GM19351 (cell line): ENCODE data around the gene PDE3A.

ENCODE experiments used
- ATAC-seq: cut with Tn5 transposase; IDR thresholded peaks from one replicate; pipeline ENCODE4 v1.9.1; 2021; ENCODE audit warnings: mild to moderate bottlenecking, moderate library complexity; ENCODE audit not compliant: unreplicated experiment

Gene PDE3A

DNA sequence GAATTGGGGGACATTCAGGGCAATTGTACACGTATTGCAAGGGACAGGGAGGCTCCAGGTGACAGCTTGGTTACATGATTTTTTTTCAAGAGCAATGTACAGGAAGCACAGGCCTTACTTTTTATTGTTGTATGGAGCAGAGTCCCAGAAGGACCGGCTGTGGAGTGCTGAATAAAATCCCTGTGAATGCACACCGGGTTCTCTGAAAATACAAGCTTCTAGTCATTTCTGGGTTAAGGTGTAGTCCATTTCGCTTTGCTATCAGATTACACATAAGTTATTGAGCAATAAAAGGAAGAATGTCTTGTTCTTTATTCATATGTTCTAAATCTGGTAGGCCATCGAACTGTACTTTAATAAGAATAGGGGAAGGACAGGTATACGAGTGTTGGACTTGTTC lies 52.2 kb downstream of the PDE3A start:
- no peak for ATAC-seq

- no peak for ATAC-seq
Measured at GRCh38 chr12:20421421-20421820, 53.1 kb downstream of the PDE3A start.

GRCh38 chr12:20423557-20423956 lies 55.2 kb downstream of the PDE3A start:
- no peak for ATAC-seq

- ATAC-seq = no peak
Measured at GRCh38 chr12:20424841-20425240, 56.5 kb downstream of the PDE3A start.

DNA sequence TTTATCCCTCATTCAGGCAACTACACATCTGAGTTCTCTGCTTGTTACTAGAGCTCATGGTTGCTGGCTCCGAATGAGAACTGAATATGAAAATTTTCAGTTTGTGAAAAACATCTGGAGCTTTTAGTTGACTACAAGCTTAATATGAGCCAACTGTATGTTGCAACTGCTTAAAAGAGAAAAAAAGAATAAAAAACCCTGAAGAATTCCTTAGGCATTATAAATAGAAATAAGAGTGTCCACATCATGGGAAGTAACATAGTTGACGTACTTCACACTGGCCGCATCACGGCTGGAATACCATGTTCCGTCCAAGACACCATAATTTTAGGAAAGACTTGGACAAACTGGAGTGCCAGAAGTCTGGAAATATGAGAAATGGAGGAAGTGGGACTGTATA lies 57.9 kb downstream of the PDE3A start:
- ATAC-seq = no peak

GRCh38 chr12:20426957-20427356 lies 58.6 kb downstream of the PDE3A start:
- no peak for ATAC-seq

DNA sequence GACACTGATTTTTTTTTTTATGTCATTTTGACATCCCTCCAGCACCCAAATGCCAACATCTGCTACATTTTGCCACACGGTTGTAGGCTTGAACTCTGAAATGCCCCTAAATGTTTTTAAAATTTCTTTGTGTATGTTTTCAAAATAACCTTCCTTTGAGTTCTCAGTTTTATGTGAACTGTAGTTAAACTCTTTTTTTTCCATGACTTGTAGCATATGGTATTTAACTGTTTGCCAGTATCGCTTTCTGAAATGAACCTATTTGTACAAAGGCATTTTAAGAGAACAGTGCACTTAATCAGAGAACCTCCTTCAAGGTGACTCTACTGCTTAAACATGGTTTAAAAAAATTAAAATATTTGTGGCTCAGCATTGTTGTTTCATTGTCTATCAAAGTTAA lies 61.5 kb downstream of the PDE3A start:
- no peak for ATAC-seq

GRCh38 chr12:20432290-20432689 lies 64.0 kb downstream of the PDE3A start:
- ATAC-seq = no peak

DNA sequence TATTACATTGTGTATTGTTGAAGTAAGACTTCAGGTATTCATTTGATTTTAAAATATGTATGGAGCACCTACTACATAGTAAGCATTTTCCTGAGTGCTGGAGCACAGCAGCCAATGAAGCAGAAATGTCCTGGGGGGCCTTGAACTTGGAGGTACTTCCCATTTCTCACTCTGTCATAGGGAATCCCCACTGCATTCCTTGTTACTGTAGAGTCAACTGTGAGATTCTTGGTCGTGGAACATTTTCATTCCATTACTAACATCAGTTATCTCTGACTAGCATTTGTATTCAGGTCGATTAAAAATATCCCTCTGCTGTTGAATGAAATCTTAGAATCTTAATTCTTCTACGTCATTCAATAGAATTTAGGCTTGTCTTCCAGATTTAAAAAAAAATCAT lies 66.7 kb downstream of the PDE3A start:
- no peak for ATAC-seq

GRCh38 chr12:20436316-20436715 lies 68.0 kb downstream of the PDE3A start:
- ATAC-seq = no peak

GRCh38 chr12:20438299-20438779 lies 70.0 kb downstream of the PDE3A start:
- ATAC-seq = no peak

- no peak for ATAC-seq
Measured at GRCh38 chr12:20439626-20440025, 71.3 kb downstream of the PDE3A start.

DNA sequence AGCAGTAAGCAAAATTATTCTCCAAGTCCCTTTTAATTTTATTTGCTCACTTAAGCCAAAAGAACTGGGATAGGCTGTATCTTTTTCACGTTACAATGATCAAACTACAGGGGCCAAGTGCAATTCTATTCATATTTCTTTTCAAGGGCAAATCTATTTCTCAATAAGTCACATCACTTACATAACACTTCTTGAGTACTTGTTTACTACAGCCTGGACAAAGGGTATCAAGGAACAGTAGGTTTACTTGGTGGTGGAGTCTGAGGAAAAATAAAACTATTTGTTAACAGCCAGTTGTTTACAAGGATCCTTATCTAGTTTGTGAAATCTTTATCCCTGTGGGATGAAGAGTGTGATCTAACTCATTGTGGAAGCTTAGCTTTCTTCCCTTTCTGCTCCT lies 72.1 kb downstream of the PDE3A start:
- ATAC-seq = no peak

- no peak for ATAC-seq
Measured at GRCh38 chr12:20442322-20442721, 74.0 kb downstream of the PDE3A start.

DNA sequence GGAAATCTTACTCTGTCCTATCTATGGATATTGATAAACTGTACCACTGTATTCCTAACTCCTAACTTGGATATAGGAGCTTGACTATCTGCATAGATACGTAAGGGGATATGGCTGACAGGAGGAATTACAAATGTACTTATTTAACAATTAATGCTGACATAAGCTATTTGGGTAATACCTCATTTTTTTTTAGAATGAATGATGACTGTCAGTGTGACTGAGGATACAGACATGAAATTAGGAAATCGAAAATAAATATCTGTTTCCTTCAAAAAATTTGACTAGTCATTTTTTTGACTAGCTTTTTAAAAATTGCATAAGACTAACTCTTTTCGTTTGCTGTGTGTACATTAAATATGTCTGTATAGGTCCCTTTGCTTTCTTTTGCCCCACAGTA lies 74.9 kb downstream of the PDE3A start:
- ATAC-seq = no peak

DNA sequence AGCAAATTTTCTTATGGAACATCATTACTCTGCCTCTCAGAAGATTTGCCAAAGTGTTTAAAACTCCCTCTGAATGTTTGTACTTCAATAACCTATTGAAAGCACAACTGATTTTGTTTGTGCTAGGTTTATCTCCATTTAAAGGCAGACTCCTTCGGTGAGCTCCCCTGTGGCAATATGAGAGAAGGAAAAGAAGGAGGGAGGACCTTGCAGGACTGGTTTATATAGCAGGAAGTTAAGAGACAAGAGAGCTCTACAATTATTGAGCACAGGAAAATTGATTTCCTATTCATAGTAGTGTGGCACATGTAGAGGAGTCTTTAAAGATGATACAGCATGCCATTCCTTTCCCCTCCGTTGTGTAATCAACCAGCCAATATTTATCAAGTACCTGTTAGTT lies 75.5 kb downstream of the PDE3A start:
- no peak for ATAC-seq

DNA sequence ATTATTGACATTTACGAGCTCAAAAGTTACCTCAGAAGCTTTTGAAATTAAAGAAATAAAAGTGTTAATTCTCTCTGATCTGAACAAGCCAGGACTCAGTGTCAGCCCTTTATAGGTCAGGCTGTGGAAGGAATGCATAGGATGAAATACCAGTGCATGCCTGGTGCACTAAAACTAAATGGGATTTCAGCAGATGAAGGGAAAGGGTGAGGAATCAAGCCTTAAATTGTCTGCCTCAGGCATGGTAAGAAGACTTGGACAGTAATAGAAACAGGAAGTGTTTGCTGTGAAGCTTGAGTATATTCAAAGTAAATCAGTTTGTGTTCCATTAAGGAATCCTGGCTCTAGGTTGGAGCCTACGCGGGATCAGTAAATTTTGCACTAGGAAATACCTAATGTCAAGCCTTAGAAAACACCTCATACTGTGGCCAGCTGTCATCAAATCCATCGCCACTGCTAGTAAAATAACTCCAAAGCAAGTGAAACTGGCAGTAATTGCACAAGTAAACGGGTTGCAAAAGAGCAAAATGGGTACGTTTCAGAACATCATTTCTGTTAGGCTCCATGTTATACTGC lies 76.3 kb downstream of the PDE3A start:
- no peak for ATAC-seq

DNA sequence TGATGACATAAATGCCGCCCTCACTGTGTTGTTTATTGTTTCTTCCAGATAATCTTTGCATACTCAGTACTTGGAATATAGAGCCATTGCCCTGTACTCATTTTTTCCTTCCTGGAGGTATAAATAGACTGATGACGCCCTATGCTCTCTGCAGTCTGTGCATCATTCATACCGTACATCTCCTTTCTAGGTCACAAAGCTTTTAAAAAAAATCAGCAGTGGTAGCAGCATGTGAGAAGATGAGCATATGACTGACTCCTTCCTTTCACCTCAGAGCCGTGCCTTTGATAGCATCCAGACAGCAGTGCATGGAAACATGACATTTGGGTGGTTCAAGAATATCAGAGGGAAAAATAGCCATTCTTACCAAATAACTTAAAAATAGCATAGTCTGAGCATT lies 77.3 kb downstream of the PDE3A start:
- ATAC-seq = no peak

- ATAC-seq = no peak
Measured at GRCh38 chr12:20446836-20447235, 78.5 kb downstream of the PDE3A start.

GRCh38 chr12:20448781-20449180 lies 80.4 kb downstream of the PDE3A start:
- ATAC-seq = no peak

DNA sequence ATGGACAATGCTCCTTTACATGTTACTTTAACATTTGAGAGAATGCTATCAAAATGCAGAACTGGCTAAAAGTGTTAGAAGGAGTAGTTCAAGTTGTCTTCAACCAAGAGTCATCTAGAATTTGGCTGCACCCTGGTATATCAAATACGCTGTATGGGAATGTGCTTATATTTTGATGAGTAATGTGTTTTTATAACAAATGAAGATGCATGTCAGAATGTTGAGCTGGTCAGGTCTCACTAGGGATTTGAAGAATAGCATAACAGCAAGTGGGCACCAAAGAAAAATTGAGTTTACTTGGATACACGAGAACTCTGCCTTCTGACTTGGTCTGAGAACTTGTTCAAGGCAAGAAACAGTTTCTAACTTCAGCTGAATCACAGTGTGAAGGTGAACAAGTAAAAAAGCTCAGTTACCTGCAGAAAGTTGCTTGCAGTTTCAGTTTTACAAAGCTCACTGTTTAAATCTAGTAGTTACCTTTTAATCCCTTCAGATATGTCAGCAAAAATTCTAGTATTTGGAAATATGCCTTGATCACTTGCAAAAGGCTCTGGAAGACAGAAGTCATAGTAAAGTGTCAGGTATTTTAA lies 82.3 kb downstream of the PDE3A start:
- ATAC-seq = no peak

- no peak for ATAC-seq
Measured at GRCh38 chr12:20451761-20452160, 83.4 kb downstream of the PDE3A start.

GRCh38 chr12:20452496-20453010 lies 84.2 kb downstream of the PDE3A start:
- no peak for ATAC-seq
